Measurements from ENCODE around the gene MAP3K5.

Gene MAP3K5

DNA sequence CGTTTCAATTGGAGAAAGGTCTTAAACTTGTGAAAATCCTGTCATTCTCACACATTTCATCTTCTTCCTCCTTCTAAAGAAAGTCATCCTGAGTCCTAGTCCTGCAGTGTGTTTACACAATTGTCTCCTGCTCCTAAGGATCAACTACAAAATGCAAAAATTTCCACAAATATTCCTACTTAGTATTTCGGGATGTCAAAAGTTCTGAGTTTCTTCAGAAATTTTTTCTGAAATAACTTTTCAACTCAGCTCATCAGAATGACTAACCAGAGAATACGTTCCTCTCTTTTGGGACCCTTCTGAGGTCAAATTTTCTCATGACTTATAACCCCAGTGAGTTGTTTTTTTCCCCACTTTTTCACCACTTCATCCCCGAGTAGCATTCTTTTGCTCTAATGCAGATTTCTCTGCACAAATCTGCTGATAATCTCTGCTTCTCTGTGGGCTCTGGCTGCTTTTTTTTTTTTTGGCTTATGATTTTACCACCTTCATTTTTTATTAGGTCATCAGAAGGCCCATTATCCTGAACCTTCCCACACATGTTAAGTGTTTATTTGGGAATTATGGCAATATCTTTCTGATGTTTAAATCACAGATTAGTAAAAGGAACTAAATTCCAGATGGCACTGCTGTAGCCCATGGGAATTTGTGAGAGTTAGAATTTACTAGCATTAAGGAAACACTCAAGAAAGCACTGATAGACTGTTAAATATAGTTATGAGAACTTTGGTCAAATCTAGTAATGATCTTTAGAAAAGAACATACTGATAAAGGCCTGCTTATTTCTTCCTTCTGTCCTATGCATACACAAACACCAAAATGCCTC lies 41.4 kb downstream of the MAP3K5 start:
- no peak for DNase-seq (ENCODE audit: low spot score)

DNA sequence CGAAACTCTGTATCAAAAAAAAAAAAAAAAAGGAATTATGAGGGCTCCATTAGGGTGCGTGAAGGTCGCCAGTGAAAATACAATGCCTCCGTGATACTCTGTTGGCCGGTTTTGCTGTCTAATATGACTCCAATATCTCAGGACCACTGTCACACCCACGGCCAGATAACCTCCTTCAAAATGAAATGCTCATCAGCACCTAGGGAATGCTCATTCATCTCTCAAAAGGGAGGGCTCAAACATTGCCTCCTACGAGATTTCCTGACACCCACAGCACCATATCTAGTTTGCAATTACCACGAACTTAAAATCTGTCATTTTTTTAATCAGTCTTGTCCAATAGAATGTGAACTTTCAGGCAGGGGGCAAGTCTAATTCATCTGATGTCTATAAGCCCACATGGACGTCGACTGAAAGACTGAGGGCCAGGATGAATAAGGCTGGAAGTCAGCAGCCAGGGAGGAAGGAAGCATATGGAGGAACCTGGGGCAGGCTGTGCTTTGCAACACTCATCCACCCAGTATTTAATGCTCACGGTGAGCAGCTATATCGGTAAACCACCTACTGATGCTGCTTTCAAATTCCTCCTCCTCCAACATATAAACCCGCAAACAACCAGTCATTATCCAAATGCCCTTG lies 42.8 kb downstream of the MAP3K5 start:
- DNase-seq (ENCODE audit: low spot score) = no peak

GRCh38 chr6:136747507-136747906 lies 44.8 kb downstream of the MAP3K5 start:
- DNase-seq (ENCODE audit: low spot score) = no peak

- DNase-seq (ENCODE audit: low spot score) = peak; percentile 35
Observed at GRCh38 chr6:136745300-136745699, 47.0 kb downstream of the MAP3K5 start.

DNA sequence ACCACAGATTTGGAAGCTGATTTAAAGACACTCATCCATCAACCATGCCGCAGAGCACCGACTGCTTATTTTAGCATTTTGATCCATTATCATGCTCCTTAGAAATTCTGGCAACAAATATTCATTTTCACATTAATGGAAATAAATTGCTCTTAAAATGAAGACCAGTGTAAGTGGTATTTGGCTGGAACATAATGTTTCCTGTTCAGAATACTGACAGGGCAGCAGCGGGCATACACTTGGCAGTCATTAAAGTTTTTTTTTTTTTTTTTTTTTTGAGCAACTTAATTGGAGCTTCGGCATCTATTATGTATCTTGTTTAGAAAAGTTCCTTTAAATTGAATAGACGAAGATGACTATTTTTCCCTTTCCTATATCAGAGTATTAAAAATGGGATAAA lies 47.4 kb downstream of the MAP3K5 start:
- no peak for DNase-seq (ENCODE audit: low spot score)

GRCh38 chr6:136742125-136742524 lies 50.2 kb downstream of the MAP3K5 start:
- no peak for DNase-seq (ENCODE audit: low spot score)

DNA sequence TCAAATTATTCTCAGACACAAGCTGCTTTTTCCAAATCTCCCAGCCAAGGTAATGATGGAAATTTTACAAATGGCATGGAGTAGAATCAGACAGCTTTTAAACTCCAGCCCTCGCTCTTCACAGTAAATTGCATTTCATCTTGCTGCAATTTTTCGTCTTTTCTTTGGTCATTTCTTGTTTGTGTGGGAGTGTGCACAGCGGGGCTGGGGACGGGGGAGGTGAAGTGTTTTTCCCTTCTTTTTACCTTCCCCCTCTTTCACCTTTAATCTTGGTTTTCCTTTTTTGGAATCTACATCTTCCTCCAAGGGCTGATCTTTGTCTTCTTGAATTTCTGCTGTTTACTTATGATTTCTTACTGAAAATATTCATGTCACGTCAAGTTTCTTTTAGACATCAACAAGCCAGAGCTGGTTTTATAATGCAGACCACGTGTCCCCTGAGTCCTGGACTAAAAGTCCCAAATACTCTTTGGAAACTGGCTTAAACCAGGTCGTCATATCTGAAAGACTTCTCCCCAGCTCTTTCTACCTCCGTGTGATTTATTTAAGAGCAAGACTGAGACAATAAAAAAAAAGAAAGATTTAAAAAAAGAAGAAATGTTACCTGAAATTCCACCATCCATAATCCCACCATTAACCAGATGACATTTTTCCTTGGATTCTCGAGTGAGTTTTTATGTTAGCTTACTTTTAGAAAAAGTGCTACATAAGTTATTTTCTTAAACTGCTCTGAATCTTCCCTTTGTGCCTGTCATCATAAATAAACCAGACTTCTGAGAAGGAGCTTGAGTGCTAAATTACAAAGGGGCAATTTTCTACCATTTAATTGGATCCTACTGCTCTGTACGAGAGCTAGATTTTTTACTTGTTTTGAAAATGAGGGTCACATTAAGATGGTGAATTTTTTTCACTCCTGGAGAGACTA lies 52.0 kb downstream of the MAP3K5 start:
- peak; percentile 49 for DNase-seq (ENCODE audit: low spot score)

GRCh38 chr6:136739501-136739900 lies 52.8 kb downstream of the MAP3K5 start:
- no peak for DNase-seq (ENCODE audit: low spot score)

DNA sequence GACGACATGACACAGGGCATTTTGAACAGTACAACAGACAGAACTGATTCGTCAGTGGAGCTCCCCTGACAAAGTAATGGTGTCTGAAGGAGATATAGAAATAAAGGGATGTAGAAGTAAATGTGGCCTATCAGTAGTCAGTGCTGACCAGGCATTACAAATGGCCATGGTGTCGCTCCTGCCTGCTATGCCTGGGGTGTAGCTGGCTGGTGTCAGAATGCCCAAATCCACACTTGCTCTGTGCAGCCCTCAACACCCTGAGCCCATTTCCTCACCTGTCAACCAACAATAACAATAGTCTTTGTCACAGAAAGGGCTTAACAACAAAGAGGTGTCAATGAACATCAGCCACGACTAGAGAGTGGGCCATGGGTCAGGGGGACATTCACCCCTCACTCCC lies 53.2 kb downstream of the MAP3K5 start:
- DNase-seq (ENCODE audit: low spot score) = no peak

- no peak for DNase-seq (ENCODE audit: low spot score)
Observed at GRCh38 chr6:136738692-136739057, 53.6 kb downstream of the MAP3K5 start.

- DNase-seq (ENCODE audit: low spot score) = no peak
Observed at GRCh38 chr6:136737871-136738691, 54.2 kb downstream of the MAP3K5 start.

GRCh38 chr6:136737374-136737844 lies 54.9 kb downstream of the MAP3K5 start:
- DNase-seq (ENCODE audit: low spot score) = no peak

DNA sequence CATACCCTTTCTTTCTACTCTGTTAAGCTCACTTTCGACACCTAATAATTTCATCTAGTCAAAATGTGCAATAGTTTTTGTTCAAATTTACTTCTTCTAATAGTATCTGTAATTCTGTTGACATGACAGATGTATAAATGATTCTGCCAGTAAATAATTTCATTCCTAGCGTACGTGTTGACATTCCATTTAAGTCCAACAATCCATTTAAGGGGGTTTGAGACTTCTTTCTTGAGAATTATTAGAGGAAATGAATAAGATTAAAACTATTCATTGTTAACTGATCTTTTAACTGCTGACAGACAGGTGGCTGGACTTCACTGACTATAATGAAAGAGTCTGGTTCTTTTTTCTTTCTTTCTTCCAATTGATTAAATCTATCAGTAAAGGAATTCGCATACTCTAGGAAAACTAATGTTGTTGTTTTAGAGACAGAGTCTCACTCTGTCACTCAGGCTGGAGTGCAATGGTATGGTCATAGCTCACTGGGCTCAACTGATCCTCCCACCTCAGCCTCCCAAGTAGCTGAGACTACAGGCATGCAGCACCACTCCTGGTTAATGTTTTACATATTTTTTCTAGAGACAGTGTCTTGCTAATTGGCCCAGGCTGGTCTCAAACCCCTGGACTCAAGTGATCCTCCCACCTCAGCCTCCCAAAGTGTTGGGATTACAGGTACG lies 55.9 kb downstream of the MAP3K5 start:
- no peak for DNase-seq (ENCODE audit: low spot score)

GRCh38 chr6:136734977-136735376 lies 57.3 kb downstream of the MAP3K5 start:
- DNase-seq (ENCODE audit: low spot score) = no peak

DNA sequence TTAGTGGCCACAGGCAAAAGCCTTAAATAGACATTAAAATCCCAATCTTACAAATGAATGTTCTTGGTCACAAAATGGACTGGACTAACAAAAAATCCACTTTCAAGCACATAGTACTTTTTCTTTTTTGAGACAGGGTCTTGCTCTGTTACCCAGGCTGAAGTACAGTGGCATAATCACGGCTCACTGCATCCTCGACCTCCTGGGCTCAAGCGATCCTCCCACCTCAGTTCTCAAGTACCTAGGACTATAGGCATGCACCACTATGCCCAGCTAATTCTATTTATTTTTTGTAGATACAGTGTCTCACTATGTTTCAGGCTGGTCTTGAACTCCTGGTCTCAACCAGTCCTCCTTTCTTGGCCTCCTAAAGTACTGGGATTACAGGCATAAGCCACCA lies 59.4 kb downstream of the MAP3K5 start:
- no peak for DNase-seq (ENCODE audit: low spot score)

DNA sequence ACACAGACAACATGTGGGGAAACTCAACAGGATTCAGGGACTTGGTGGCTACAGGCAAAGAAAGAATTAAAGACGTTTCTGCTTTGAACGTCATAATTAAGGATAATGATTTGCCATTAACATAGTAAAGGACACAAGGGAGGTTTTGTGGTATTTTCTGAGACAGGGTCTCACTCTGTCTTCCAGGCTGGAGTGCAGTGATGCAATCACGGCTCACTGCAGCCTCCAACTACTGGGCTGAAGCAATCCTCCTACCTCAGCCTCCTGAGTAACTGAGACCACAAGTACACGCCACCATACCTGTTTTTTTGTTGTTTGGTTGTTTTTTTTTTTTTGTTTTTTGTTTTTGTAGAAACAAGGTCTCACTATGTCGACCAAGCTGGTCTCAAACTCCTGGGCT lies 62.4 kb downstream of the MAP3K5 start:
- DNase-seq (ENCODE audit: low spot score) = no peak

GRCh38 chr6:136728976-136729515 lies 63.2 kb downstream of the MAP3K5 start:
- no peak for DNase-seq (ENCODE audit: low spot score)

DNA sequence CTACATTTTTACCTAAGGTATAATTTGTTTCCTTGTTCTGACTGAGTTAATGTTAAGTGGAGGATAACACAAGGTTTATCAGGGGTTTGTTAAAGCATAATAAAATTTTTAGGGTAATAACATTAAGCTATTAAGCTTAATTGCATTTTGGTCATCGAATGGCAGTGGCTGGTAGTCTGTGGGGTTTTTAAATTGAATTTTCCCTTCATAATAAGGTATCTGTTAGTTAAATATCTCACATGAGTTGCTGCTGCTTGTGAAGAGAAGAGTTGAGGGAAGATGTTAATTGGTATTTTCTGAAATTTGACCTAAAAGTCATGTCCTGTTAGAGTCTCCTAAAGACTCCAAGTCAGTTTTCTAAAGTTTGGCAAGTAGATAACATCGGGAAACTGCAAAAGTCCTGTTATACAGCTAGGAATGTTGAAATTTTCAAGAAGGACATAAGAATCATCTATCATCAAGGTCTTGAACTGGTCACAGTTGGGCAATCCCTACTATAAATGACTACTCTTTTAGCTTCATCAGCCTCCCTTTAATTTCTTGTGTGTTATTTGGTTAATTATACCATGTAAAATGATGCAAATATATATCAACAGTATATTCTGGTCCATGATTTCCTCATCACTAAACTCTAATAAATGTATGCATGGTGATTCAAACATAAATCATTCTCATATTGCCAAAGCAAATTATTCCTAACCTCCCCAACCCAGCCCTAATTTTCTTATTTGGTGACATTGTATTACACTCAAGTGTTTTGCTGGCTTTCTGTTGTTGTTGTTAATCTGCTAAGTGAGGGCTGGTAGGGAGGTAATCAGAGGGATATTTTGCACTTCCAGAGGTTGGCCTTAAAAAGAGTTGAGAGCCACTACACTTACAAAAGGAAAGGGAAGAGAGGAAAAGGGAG lies 64.0 kb downstream of the MAP3K5 start:
- no peak for DNase-seq (ENCODE audit: low spot score)

- no peak for DNase-seq (ENCODE audit: low spot score)
Observed at GRCh38 chr6:136726837-136727557, 65.3 kb downstream of the MAP3K5 start.
